Ectodermal cell (in vitro differentiated cells): ENCODE measurements around the gene ZMYND19.

Experiments used
- H3K27ac ChIP-seq: 2 replicates; pipeline ENCODE4 v1.7.0; 2013; ENCODE audit warnings: mild to moderate bottlenecking, low read depth, low read length; ENCODE audit not compliant: insufficient read depth, poor library complexity, severe bottlenecking
- H3K27me3 ChIP-seq: 2 replicates; pipeline ENCODE4 v1.7.0; 2013; ENCODE audit warnings: mild to moderate bottlenecking, low read length; ENCODE audit not compliant: insufficient read depth, control insufficient read depth, poor library complexity, severe bottlenecking
- H3K36me3 ChIP-seq: one replicate; pipeline ENCODE4 v1.7.0; 2013; ENCODE audit warnings: low read length; ENCODE audit not compliant: control insufficient read depth, insufficient read depth
- H3K4me1 ChIP-seq: one replicate; pipeline ENCODE4 v1.7.0; 2013; ENCODE audit warnings: low read length; ENCODE audit not compliant: control insufficient read depth, insufficient read depth
- H3K4me3 ChIP-seq: 2 replicates; pipeline ENCODE4 v1.7.0; 2013; ENCODE audit warnings: low read depth, low read length, control low read depth; ENCODE audit not compliant: insufficient read depth
- H3K9me3 ChIP-seq: 2 replicates; pipeline ENCODE4 v1.7.0; 2013; ENCODE audit warnings: mild to moderate bottlenecking, low read length, moderate library complexity; ENCODE audit not compliant: control insufficient read depth
- WGBS, 2 experiments: methylation state at CpG; one replicate each; pipeline ENCODE4 v1.1.7; 2013; ENCODE audit warnings: missing lambda C conversion rate in 2 of 2; 5-methylcytosine and 5-hydroxymethylcytosine counted together

ZMYND19 gene

GRCh38 chr9:137588311-137588710 is 2.0 kb downstream of the ZMYND19 start:
- Histone ChIP-seq H3K4me3 (no peak overlapping the region), H3K36me3 (peaks cover 29% of the 10 kb centered on the region)

GRCh38 chr9:137586854-137587253 is 3.5 kb downstream of the ZMYND19 start:
- no peak overlapping the region for H3K27ac ChIP-seq
- H3K27me3 ChIP-seq, result no peaks in the 10 kb centered on the region
- no peak overlapping the region for H3K4me3 ChIP-seq
- H3K4me1 ChIP-seq, result peaks cover 9% of the 10 kb centered on the region
- H3K9me3 ChIP-seq, result no peaks in the 10 kb centered on the region
- WGBS, 2 experiments, result 96% methylated on average over 14 of the region's 14 CpGs
- H3K36me3 ChIP-seq, result peaks cover 38% of the 10 kb centered on the region

More at GRCh38 chr9:137588311-137588710, 2.0 kb downstream of the ZMYND19 start:
- 88 to 89% methylated on average over 13 of the region's 13 CpGs for WGBS, 2 experiments
- Histone ChIP-seq H3K27me3 (no peaks in the 10 kb centered on the region), H3K27ac (no peak overlapping the region), H3K4me1 (peaks cover 9% of the 10 kb centered on the region), H3K9me3 (no peaks in the 10 kb centered on the region)

DNA sequence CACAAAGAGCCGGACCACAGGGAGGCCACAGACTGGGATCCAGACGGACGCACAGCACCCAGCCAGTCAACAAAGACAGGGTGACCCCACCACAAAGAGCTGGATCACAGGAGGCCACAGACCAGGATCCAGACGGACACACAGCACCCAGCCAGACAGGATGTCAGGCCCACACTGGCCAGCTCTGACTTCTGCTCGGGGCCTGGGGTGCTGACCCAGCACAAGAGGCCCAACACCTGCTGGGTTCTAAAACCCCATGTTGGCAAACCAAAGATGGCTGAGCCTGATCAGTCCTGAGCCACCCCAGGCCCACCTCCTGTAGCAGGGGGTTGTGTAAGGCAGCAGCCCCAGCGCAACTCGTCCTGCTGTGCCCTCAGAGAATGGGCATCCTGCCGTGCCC is 6.4 kb downstream of the ZMYND19 start:
- 90 to 92% methylated on average over 8 of the region's 8 CpGs for WGBS, 2 experiments
- Histone ChIP-seq H3K4me3 (no peak overlapping the region), H3K4me1 (peaks cover 5% of the 10 kb centered on the region), H3K36me3 (peaks cover 38% of the 10 kb centered on the region), H3K27me3 (no peaks in the 10 kb centered on the region), H3K27ac (no peak overlapping the region), H3K9me3 (no peaks in the 10 kb centered on the region)

DNA sequence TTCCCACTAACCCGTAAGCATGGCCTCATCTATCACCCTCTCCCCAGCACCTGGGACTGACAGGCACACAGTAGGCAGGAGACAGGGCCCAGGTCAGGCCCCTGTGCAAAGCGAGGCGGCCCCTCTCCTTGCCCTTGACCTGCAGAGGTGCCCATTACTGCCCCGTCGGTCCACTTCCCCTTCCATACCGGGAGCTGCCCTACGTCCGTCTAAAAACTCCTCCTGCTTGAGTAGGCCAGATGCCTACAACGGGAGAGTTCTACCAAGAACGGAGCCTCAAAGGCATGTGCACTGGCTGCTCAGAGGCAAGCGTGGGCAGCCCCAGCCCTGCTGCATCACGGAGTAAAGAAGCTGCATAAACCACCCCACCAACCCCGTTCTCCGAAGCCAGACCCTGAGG is 7.0 kb downstream of the ZMYND19 start:
- H3K27me3 ChIP-seq, result no peaks in the 10 kb centered on the region
- 91 to 92% methylated on average over 14 of the region's 14 CpGs for WGBS, 2 experiments
- H3K4me1 ChIP-seq, result no peaks in the 10 kb centered on the region
- H3K9me3 ChIP-seq, result no peaks in the 10 kb centered on the region
- H3K27ac ChIP-seq, result no peak overlapping the region
- peaks cover 35% of the 10 kb centered on the region for H3K36me3 ChIP-seq
- H3K4me3 ChIP-seq, result no peak overlapping the region

GRCh38 chr9:137582286-137582860 is 7.9 kb downstream of the ZMYND19 start:
- Histone ChIP-seq H3K4me1 (peaks cover 4% of the 10 kb centered on the region), H3K9me3 (no peaks in the 10 kb centered on the region), H3K4me3 (no peak overlapping the region), H3K27me3 (no peaks in the 10 kb centered on the region), H3K27ac (no peak overlapping the region), H3K36me3 (peaks cover 26% of the 10 kb centered on the region)
- 93% methylated on average over 20 of the region's 20 CpGs for WGBS, 2 experiments

GRCh38 chr9:137581361-137582285 is 8.7 kb downstream of the ZMYND19 start:
- no peaks in the 10 kb centered on the region for H3K27me3 ChIP-seq
- 94% methylated on average over 22 of the region's 22 CpGs for WGBS, 2 experiments
- no peak overlapping the region for H3K27ac ChIP-seq
- H3K9me3 ChIP-seq, result no peaks in the 10 kb centered on the region
- peaks cover 18% of the 10 kb centered on the region for H3K36me3 ChIP-seq
- H3K4me1 ChIP-seq, result peaks cover 9% of the 10 kb centered on the region
- no peak overlapping the region for H3K4me3 ChIP-seq

DNA sequence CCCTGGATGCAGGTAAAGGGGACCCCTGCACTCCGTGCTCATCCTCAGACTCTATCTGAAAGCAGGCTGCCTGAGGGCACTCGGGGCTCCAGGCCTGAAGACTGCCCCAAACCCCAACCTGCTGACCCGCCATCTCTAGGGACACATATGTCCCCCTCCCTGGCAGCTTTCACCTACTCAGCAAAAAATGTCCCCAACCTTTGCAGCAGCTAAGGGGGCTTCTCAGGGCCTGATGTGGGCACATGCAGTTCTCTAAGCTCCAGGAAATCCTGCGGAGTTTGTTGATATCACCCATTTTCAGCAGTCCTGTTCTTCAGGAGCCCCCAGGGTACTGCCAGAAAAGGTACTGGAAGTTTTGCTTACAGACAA is 9.4 kb downstream of the ZMYND19 start:
- no peak overlapping the region for H3K4me3 ChIP-seq
- WGBS, 2 experiments, result 91 to 93% methylated on average over 4 of the region's 4 CpGs
- H3K27ac ChIP-seq, result no peak overlapping the region
- no peaks in the 10 kb centered on the region for H3K9me3 ChIP-seq
- H3K36me3 ChIP-seq, result peaks cover 17% of the 10 kb centered on the region
- no peaks in the 10 kb centered on the region for H3K27me3 ChIP-seq
- peaks cover 9% of the 10 kb centered on the region for H3K4me1 ChIP-seq

DNA sequence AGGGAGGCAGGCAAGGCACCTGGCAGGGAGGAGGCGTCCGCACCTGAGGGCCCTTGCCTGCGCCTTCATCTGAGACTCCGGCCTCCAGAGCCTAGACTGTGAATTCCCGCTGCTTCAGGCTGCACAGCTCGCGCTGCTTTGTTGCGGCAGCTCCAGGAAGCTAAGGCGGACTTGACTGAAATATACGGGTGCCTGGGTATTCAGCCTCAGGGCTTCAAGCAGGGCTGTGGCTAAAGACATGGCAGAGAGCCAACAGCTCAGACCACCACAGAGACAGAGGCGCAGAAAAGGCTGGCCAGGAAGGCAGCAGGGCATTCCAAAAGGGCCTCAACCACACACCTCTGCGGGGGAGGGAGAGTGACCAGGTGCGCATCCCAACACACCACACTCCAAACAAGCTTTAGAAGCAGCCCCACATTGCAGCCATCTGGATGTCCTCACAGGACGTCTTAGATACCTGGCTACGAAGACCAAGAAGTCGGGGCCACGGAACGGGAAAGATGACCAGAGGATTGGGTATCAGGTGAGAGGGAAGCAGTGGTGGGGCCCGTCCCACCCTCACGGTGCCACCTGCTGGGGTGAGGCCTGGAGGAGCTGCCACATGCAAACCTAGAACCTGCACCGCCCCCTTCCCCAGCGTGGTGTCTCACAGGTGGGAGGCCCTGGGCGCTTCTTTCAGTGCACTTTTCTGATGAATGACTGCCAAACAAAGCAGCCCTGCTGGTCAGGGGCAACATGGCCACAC is 9.9 kb downstream of the ZMYND19 start:
- peaks cover 13% of the 10 kb centered on the region for H3K36me3 ChIP-seq
- H3K27ac ChIP-seq, result no peak overlapping the region
- H3K4me3 ChIP-seq, result no peak overlapping the region
- H3K27me3 ChIP-seq, result no peaks in the 10 kb centered on the region
- no peaks in the 10 kb centered on the region for H3K9me3 ChIP-seq
- peaks cover 9% of the 10 kb centered on the region for H3K4me1 ChIP-seq
- WGBS, 2 experiments, result 92 to 94% methylated on average over 23 of the region's 23 CpGs

- no peaks in the 10 kb centered on the region for H3K9me3 ChIP-seq
- H3K36me3 ChIP-seq, result peaks cover 25% of the 10 kb centered on the region
Measured at GRCh38 chr9:137579259-137579604, 11.1 kb downstream of the ZMYND19 start.

More at GRCh38 chr9:137579259-137579604, 11.1 kb downstream of the ZMYND19 start:
- Histone ChIP-seq H3K27ac (peak overlapping the region; percentile 58), H3K4me3 (peak overlapping the region; percentile 96), H3K27me3 (no peaks in the 10 kb centered on the region), H3K4me1 (peaks cover 9% of the 10 kb centered on the region)
- WGBS, 2 experiments, result 72 to 76% methylated on average over 19 of the region's 19 CpGs
